Measurements from ENCODE around the gene SPAG16. TPM values are rescaled to one million over a fixed set of nuclear protein-coding genes. Genes with fewer than 3 reads are reported as not detected.
A peak's percentile ranks its signal among the peaks of the same experiment; 100 is the strongest.

The SPAG16 gene
- total RNA-seq, 1 donor from 2014 or later: 16.7 TPM

DNA sequence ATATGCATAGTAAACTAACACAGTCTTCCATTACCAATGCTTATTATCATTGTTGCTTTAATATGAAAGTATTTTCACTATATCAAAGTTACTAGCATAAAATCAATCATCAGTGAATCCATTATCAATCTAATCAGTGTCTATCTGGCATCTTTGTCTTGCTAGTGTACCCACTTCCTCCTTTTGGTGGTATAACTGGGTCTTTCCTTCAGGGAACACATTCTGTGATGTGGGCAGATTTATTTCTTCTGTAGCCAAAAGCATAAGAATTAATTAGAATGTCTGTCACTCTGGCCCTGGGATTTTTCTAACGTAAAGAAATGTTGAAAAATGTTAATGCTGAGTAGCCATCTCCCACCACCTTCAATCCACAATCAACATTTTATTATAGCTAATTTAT lies 970.8 kb downstream of the SPAG16 start:
- Histone ChIP-seq H3K27ac (ENCODE audit: low read depth, low read length) (no peak overlapping the region), H3K79me2 (ENCODE audit: insufficient read depth, low read length) (no peaks in the 10 kb centered on the region), H3K9ac (ENCODE audit: low read length) (no peak overlapping the region), H3K4me1 (ENCODE audit: insufficient read depth, low read length) (no peaks in the 10 kb centered on the region), H2AFZ (ENCODE audit: low read depth, low read length) (no peak overlapping the region), H3K36me3 (ENCODE audit: insufficient read depth, low read length) (no peaks in the 10 kb centered on the region), H3K4me2 (ENCODE audit: low read length) (no peak overlapping the region), H4K20me1 (ENCODE audit: insufficient read depth, low read length) (no peaks in the 10 kb centered on the region), H3K4me3 (ENCODE audit: insufficient read depth, low read depth, low read length) (no peak overlapping the region), H3K27me3 (ENCODE audit: insufficient read depth, low read length) (no peaks in the 10 kb centered on the region), H3K9me3 (ENCODE audit: insufficient read depth, low read depth, low read length) (no peaks in the 10 kb centered on the region)
- no peak for FAIRE-seq
- no peak for TF ChIP-seq CTCF (IDR thresholded peaks at IDR 0.05; ENCODE audit: insufficient read depth, low read depth, low read length)
- no peak for TF ChIP-seq EZH2 (IDR thresholded peaks at IDR 0.05; ENCODE audit: insufficient read depth, low read length)
- no peak for DNase-seq (ENCODE audit: low read depth)
- no peaks in the 10 kb centered on the region for H3K36me3 Mint-ChIP-seq (ENCODE audit: low read depth, unreplicated experiment)
- no peaks in the 10 kb centered on the region for H3K27me3 Mint-ChIP-seq (ENCODE audit: low read depth, unreplicated experiment)
- H3K4me1 Mint-ChIP-seq (ENCODE audit: low read depth, unreplicated experiment): peaks cover 4% of the 10 kb centered on the region
- H3K9me3 Mint-ChIP-seq (ENCODE audit: unreplicated experiment): no peaks in the 10 kb centered on the region
- no peak overlapping the region for H3K27ac Mint-ChIP-seq (ENCODE audit: unreplicated experiment)
- no peak overlapping the region for H3K4me3 Mint-ChIP-seq (ENCODE audit: unreplicated experiment)

- Histone ChIP-seq H3K4me1 (ENCODE audit: insufficient read depth, low read length) (peaks cover 10% of the 10 kb centered on the region), H4K20me1 (ENCODE audit: insufficient read depth, low read length) (no peaks in the 10 kb centered on the region), H3K27ac (ENCODE audit: low read depth, low read length) (peak overlapping the region; percentile 32), H3K27me3 (ENCODE audit: insufficient read depth, low read length) (no peaks in the 10 kb centered on the region), H3K79me2 (ENCODE audit: insufficient read depth, low read length) (no peaks in the 10 kb centered on the region), H2AFZ (ENCODE audit: low read depth, low read length) (no peak overlapping the region), H3K4me3 (ENCODE audit: insufficient read depth, low read depth, low read length) (no peak overlapping the region), H3K9ac (ENCODE audit: low read length) (no peak overlapping the region), H3K36me3 (ENCODE audit: insufficient read depth, low read length) (no peaks in the 10 kb centered on the region), H3K9me3 (ENCODE audit: insufficient read depth, low read depth, low read length) (no peaks in the 10 kb centered on the region), H3K4me2 (ENCODE audit: low read length) (no peak overlapping the region)
- H3K9me3 Mint-ChIP-seq (ENCODE audit: unreplicated experiment): no peaks in the 10 kb centered on the region
- no peak overlapping the region for H3K27ac Mint-ChIP-seq (ENCODE audit: unreplicated experiment)
- no peak overlapping the region for H3K4me3 Mint-ChIP-seq (ENCODE audit: unreplicated experiment)
- no peaks in the 10 kb centered on the region for H3K36me3 Mint-ChIP-seq (ENCODE audit: low read depth, unreplicated experiment)
- FAIRE-seq (no peak), DNase-seq (ENCODE audit: low read depth) (peak; percentile 22)
- peaks cover 14% of the 10 kb centered on the region for H3K4me1 Mint-ChIP-seq (ENCODE audit: low read depth, unreplicated experiment)
- no peaks in the 10 kb centered on the region for H3K27me3 Mint-ChIP-seq (ENCODE audit: low read depth, unreplicated experiment)
- TF ChIP-seq EZH2 (IDR thresholded peaks at IDR 0.05; ENCODE audit: insufficient read depth, low read length): no peak
- no peak for TF ChIP-seq CTCF (IDR thresholded peaks at IDR 0.05; ENCODE audit: insufficient read depth, low read depth, low read length)
Measured at GRCh38 chr2:214261683-214262082, 977.4 kb downstream of the SPAG16 start.

GRCh38 chr2:214264171-214264570 lies 979.9 kb downstream of the SPAG16 start:
- H3K27ac Mint-ChIP-seq (ENCODE audit: unreplicated experiment): no peak overlapping the region
- Histone ChIP-seq H3K4me1 (ENCODE audit: insufficient read depth, low read length) (peaks cover 10% of the 10 kb centered on the region), H3K27me3 (ENCODE audit: insufficient read depth, low read length) (no peaks in the 10 kb centered on the region), H3K4me3 (ENCODE audit: insufficient read depth, low read depth, low read length) (no peak overlapping the region), H4K20me1 (ENCODE audit: insufficient read depth, low read length) (no peaks in the 10 kb centered on the region), H3K9me3 (ENCODE audit: insufficient read depth, low read depth, low read length) (no peaks in the 10 kb centered on the region), H3K27ac (ENCODE audit: low read depth, low read length) (no peak overlapping the region), H3K4me2 (ENCODE audit: low read length) (no peak overlapping the region), H3K36me3 (ENCODE audit: insufficient read depth, low read length) (no peaks in the 10 kb centered on the region), H3K9ac (ENCODE audit: low read length) (no peak overlapping the region), H2AFZ (ENCODE audit: low read depth, low read length) (no peak overlapping the region), H3K79me2 (ENCODE audit: insufficient read depth, low read length) (no peaks in the 10 kb centered on the region)
- no peaks in the 10 kb centered on the region for H3K27me3 Mint-ChIP-seq (ENCODE audit: low read depth, unreplicated experiment)
- TF ChIP-seq CTCF (IDR thresholded peaks at IDR 0.05; ENCODE audit: insufficient read depth, low read depth, low read length): no peak
- TF ChIP-seq EZH2 (IDR thresholded peaks at IDR 0.05; ENCODE audit: insufficient read depth, low read length): no peak
- peaks cover 14% of the 10 kb centered on the region for H3K4me1 Mint-ChIP-seq (ENCODE audit: low read depth, unreplicated experiment)
- no peak overlapping the region for H3K4me3 Mint-ChIP-seq (ENCODE audit: unreplicated experiment)
- DNase-seq (ENCODE audit: low read depth) (no peak), FAIRE-seq (no peak)
- no peaks in the 10 kb centered on the region for H3K36me3 Mint-ChIP-seq (ENCODE audit: low read depth, unreplicated experiment)
- H3K9me3 Mint-ChIP-seq (ENCODE audit: unreplicated experiment): no peaks in the 10 kb centered on the region

All from astrocyte (in vitro differentiated cells and primary cell).